Ishikawa (cell line): ENCODE measurements around the gene TCP1.

Source experiments
- CEBPB ChIP-seq: IDR thresholded peaks from 2 replicates; pipeline ENCODE4 v1.6.1; 2012
- CREB1 ChIP-seq: IDR thresholded peaks from 2 replicates; pipeline ENCODE4 v1.6.1; 2012; ENCODE audit warnings: low read depth
- EGR1 ChIP-seq: IDR thresholded peaks from 2 replicates; pipeline ENCODE4 v1.6.1; 2012
- EP300 ChIP-seq: IDR thresholded peaks from 2 replicates; pipeline ENCODE4 v1.6.1; 2012; ENCODE audit warnings: borderline replicate concordance
- FOXM1 ChIP-seq: IDR thresholded peaks from 2 replicates; pipeline ENCODE4 v1.6.1; 2012; ENCODE audit warnings: low read depth, borderline replicate concordance
- MAX ChIP-seq: IDR thresholded peaks from 2 replicates; pipeline ENCODE4 v1.6.1; 2012
- RAD21 ChIP-seq: IDR thresholded peaks from 2 replicates; pipeline ENCODE4 v1.6.1; 2012; ENCODE audit warnings: low read depth
- REST ChIP-seq: IDR thresholded peaks from 2 replicates; pipeline ENCODE4 v1.6.1; 2012; ENCODE audit warnings: low read depth, mild to moderate bottlenecking
- TAF1 ChIP-seq: IDR thresholded peaks from 2 replicates; pipeline ENCODE4 v1.6.1; 2012; ENCODE audit warnings: low read depth, mild to moderate bottlenecking
- TCF12 ChIP-seq: IDR thresholded peaks from 2 replicates; pipeline ENCODE4 v1.6.1; 2012; ENCODE audit warnings: low read depth
- USF1 ChIP-seq: IDR thresholded peaks from 2 replicates; pipeline ENCODE4 v1.6.1; 2012
- ZBTB7A ChIP-seq: IDR thresholded peaks from 2 replicates; pipeline ENCODE4 v1.6.1; 2012; ENCODE audit warnings: low read depth

DNA sequence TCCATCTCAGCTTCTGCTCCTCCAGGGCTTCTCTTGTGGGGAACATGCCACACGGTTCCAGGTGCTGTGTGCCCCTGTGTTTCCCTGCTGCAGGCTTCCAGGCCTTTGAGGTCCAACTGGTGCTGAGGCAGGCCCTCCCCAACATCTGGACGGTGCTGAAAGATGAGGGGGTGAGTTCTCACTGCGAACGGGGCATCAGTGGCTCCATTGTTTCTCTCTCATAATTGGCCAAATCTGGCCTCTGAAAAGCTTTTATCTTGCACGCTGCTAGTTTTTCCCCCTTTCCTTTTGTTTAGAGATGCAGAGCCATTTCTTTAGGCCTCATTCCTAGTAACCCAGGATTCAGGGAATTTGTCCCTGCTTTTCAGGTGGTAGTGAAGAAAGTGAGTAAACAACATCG is 19.2 kb upstream of the TCP1 start:
- no peak for TF ChIP-seq EP300
- TF ChIP-seq CREB1, result no peak
- TF ChIP-seq EGR1, result no peak
- no peak for TF ChIP-seq MAX
- TF ChIP-seq CEBPB, result no peak
- TF ChIP-seq RAD21, result no peak
- no peak for TF ChIP-seq FOXM1
- TF ChIP-seq REST, result no peak
- TF ChIP-seq TAF1, result no peak
- no peak for TF ChIP-seq USF1
- no peak for TF ChIP-seq ZBTB7A
- TF ChIP-seq TCF12, result no peak
